Measurements from ENCODE around the gene SSU72.

SSU72 gene

GRCh38 chr1:1554926-1555915 lies 19.4 kb downstream of the SSU72 start:
- in situ Hi-C loops (cut with MboI; ENCODE audit: low pct_unique_long_range_greater_than_20kb, low sequenced_read_pairs, unreplicated experiment) = no loop called here
- no peak for TF ChIP-seq CTCF (IDR thresholded peaks at IDR 0.05; ENCODE audit: extremely low read depth, insufficient read depth, missing control alignments)
- no peak for DNase-seq (ENCODE audit: low spot score)

- in situ Hi-C loops (cut with MboI; ENCODE audit: low pct_unique_long_range_greater_than_20kb, low sequenced_read_pairs, unreplicated experiment) = no loop called here
- TF ChIP-seq CTCF (IDR thresholded peaks at IDR 0.05; ENCODE audit: extremely low read depth, insufficient read depth, missing control alignments) = no peak
- DNase-seq (ENCODE audit: low spot score) = no peak
These were observed 20.1 kb downstream of the SSU72 start for GRCh38 chr1:1554550-1554925.

GRCh38 chr1:1553821-1554494 lies 20.7 kb downstream of the SSU72 start:
- in situ Hi-C loops (cut with MboI; ENCODE audit: low pct_unique_long_range_greater_than_20kb, low sequenced_read_pairs, unreplicated experiment) = no loop called here
- no peak for TF ChIP-seq CTCF (IDR thresholded peaks at IDR 0.05; ENCODE audit: extremely low read depth, insufficient read depth, missing control alignments)
- no peak for DNase-seq (ENCODE audit: low spot score)

- in situ Hi-C loops (cut with MboI; ENCODE audit: low pct_unique_long_range_greater_than_20kb, low sequenced_read_pairs, unreplicated experiment) = no loop called here
- TF ChIP-seq CTCF (IDR thresholded peaks at IDR 0.05; ENCODE audit: extremely low read depth, insufficient read depth, missing control alignments) = no peak
- DNase-seq (ENCODE audit: low spot score) = no peak
These were observed 22.4 kb downstream of the SSU72 start for GRCh38 chr1:1552263-1552639.

GRCh38 chr1:1551524-1552262 lies 23.0 kb downstream of the SSU72 start:
- DNase-seq (ENCODE audit: low spot score) = no peak
- in situ Hi-C loops (cut with MboI; ENCODE audit: low pct_unique_long_range_greater_than_20kb, low sequenced_read_pairs, unreplicated experiment) = no loop called here
- TF ChIP-seq CTCF (IDR thresholded peaks at IDR 0.05; ENCODE audit: extremely low read depth, insufficient read depth, missing control alignments) = no peak

Data from GM13977 (cell line).